NCI-H526 (cell line): ENCODE data around the gene RGS8.
A peak's percentile ranks its signal among the peaks of the same experiment; 100 is the strongest.

ENCODE experiments used
- DNase-seq, 2 experiments: peaks; one replicate each; lab custom pipeline; 2025; lab: John Stamatoyannopoulos, UW

RGS8 gene

DNA sequence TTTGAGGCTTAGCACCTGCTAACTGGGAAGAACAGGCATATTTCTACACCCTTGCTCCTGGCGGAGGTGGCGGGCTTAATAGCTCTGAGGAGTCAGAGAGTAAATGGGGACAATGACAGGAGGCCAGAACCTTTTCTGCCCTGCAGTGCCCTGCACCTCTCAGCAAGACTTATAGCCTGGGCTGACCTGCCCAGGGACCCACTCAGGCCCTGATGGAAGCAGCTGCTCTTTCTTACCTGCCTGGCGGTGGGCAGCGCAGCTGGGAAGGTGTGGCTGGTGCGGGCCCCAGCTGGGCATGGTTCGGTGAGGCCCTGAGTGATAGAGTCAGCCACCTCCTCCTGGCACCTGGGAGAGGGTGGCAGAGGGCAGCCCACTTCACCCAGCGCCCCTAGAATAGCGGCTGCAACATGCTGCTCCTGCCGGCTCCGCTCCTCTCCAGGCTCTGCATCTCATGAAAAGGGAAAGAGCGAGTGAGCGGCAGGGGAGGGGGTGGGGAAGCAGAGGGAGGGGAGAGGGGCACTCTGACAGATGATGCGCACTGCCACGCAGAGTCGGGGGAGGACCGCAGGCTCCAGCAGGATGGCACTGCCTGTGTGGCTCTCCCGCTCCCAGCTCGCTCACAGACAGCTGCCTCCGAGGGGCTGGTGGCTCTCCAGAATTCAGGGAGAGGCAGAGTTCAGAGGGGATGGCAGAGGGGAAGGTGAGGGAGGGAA lies at the start of gene RGS8:
RGS8 (minus strand) TSS at position 472 of the 713 bp plus-strand sequence. CDS start 14,938 bp downstream, outside the sequence.
- DNase-seq: no peak

DNA sequence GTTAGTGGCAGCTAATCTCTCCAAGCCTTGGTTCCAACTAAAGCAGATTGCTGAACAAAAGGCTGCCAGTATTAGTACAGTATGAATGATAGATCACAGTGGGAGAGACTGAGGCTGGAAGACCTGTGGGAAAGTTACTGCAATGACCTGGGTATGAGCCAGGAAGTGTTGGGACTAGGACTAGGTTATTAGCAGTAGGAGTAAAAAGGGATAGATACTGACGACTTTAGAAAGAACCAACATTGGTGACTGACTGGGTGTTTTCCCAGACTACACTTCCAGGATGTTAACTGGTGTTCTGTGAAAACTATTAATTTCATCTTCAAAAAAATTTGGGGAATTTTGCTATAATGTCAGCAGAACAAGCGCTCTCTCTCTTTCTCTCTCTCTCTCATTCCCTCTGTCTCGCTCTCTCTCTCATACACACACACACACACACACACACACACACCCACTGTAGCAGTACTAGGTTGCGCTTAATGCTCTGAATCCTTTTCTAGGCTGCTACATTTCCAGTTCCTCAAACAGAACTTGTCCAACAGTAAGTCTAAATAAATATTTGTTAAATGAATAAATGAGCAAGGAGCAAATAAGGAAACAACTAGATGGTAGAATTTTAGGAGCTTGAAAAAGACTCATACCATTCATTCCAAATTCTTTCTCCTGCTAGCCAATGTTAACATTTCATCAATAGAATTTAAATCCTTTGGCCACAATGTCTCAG lies 47.6 kb upstream of the RGS8 start:
- no peak for DNase-seq

DNA sequence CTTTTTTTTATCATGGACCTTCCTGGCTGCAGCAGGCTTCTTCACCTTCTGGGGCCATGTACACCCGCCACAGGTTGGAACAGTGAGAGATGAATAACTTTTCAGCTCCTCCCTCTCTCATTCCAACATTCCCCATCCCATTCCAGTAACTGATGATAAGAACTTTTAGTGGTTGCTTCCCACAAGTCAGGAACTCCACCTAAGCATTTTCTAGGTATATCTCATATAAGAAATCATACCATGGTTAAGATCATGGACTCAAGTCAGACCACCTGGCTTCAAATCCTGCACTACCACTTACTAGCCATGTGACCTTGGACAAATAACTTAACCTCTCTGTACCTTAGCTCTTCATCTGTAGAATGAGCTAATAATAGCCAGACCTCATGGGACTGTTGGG lies 42.5 kb upstream of the RGS8 start:
- DNase-seq: no peak

DNA sequence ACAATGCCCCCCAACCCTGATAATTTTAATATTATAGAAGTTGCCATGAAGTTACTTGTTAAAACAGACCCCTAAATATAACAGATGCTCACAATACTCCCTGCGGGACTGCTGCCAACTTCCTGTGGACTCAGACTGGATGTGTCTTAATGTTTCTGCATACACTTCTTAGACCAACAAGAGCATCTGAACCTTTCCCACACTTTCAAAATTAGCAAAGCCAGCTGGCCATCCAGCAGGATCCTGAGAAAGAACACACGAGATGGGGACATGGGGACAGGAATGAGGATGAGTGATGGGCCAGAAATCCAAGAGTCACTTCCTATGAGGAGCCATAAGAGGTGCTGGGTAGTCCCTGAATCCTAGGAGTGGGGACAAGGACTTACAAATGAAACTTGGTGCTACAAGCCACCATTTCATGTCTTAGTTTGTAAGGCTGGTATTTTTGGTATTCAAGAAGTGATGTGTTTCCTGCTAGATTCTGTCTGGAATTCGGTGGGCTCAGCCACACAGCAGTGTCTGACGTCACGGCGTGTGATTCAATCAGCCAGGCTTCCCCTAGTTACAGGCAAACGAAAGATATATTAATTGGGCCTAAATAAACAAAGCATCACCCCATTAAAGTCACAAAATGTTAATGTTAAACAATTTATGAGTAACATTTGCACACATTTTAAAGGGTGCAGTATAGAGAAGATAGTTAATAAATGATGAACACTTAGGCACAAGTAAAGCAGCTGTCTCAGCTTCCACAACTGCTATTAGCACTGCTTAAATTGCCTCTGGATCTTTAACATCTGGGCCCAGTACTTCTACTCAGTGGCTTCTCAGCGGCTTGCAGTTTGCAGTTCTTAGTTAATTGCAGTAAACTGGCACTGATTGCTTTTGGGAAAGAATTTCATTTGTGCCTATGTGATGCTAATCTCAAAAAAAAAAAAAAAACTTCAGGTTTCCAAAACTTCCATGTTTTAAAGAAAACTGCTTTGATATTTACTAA lies 41.2 kb upstream of the RGS8 start:
- DNase-seq: no peak

- no peak for DNase-seq
Measured at GRCh38 chr1:182724215-182724614, 39.8 kb upstream of the RGS8 start.

DNA sequence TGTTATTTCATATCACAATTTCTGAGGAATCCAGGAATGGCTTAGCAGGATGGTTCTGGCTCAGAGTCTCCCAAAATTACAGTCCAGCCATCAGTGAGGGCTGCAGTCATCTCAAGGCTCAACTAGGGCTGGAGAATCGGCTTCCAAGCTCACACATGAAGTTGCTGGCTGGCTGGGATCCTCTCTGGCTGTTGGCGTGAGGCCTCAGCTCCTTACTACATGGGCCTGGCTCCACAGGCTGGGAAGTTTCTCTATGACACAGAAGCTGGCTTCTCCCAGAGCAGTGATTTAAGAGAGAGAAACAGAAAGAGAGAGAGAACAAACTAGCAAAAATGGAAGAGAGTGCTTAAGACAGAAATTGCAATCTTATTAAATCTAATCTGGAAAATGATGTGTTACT lies 38.8 kb upstream of the RGS8 start:
- DNase-seq: no peak

DNA sequence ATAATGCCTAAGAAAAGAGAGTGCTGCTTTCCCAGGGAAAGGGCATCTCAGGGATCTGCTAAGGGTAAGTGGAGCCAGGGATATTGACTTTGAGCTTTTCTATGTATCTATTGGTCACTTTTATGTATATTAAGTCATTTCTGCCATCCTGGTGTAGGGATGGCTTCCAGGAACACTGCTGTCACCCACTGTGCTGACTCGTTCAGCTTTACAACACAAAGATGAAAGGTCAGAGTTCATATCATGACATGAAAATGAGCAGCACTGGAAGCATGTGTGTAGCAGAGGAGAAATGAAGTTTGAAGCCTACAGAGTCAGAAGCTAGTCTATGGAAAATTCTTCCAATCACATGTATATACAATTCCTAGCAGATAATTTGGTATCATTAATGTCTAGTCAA lies 37.1 kb upstream of the RGS8 start:
- DNase-seq: no peak

GRCh38 chr1:182720463-182720862 lies 36.1 kb upstream of the RGS8 start:
- peak in 1 of 2 experiments; percentile 31 for DNase-seq

DNA sequence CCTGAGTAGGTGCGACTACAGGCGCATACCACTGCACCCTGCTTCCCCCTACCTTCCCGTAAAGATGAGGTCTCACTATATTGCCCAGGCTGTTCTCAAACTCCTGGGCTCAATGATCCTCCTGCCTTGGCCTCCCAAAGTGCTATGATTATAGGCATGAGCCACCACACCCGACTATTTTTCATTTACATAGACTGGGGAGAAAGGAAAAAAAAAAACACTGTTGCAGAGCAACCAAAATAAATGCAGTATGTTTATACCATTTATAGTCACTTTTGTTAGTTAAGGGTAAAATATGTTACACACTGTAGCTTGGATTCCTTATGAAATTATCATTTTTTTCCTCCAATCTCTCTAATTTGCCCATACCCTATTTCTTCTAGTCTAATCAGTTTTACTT lies 35.2 kb upstream of the RGS8 start:
- DNase-seq: no peak

DNA sequence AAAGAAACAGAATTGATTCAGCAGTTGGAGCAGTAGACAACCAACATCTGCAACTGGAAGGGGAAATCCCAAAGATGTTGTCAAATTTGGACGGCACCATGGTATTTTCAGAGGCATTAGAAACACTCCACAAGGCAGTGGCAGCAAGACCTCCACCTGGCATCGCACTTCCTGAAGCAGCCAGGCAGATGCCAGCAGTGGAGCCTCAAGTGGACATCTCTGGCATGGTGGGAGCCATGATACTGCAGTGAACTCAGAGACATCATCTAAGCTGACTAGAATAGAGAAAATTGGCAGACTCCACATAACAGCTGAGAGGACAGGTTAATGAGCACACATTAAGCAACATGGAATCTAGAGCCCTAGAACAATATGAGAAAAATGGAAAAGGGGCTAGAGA lies 33.9 kb upstream of the RGS8 start:
- DNase-seq: peak in 1 of 2 experiments; percentile 28

DNA sequence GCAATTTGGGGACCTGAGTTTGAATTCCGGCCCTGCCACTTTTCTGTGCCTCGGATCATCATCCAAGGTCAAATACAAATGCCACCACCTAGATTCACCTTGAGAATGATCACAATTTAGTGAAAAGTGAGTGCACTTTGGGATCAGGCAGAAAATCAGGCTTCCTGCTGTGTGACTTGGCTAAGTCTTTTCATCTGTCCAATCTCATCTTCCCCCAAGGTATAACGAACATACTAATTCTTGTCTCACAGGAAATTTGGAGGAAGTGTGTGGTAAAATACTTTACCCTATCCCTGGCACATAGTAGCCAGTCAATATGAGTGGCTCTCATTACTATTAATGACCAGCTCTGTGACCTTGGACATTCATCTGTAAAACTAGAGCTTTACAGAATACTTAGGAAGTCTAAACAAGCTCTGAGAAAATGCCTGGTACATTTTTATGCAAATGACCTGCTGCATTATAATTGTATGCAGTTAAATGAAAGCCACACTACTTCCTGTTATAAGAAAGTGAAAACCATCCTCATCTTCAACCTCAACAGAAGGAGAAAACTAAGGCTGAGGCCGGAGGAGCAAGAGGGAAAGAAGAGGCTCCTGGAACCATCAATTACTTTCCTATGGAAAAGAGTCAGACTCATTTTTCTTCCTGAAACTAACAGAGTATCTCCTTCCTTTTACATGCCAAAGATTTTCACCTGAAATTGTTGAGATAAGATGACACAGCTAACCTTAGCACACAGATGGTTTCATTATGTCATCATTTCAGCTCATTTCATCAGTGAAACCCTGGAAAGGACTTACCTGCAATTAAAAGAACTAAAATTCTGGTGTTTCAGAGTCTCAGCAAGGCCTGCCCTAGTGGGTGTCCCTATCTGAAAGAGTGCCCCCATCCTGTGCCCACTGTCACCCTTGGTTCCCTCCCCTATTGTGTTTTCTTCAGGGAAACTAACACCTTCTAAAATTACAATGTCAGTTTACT lies 32.6 kb upstream of the RGS8 start:
- DNase-seq: peak; percentile 29 to 73

- no peak for DNase-seq
Measured at GRCh38 chr1:182715531-182715930, 31.1 kb upstream of the RGS8 start.

GRCh38 chr1:182714546-182714945 lies 30.2 kb upstream of the RGS8 start:
- no peak for DNase-seq

DNA sequence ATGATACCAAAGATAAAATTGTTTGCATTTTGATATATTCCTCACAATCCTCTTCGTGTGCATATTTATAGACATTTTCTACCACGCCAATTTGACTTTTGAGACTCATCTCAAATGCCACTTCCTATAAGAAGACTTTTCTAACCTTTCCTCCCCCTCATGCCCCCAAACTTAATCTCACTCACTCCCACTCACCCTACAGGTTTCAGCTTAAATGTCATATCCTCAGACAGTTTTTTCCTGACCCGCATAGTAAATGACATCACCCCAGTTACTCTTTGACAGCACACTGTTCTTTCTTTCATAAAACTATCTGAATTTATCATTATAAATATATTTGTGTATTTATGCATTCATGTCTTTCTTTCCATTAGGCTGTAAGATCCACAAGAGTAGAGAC lies 29.6 kb upstream of the RGS8 start:
- DNase-seq: no peak

DNA sequence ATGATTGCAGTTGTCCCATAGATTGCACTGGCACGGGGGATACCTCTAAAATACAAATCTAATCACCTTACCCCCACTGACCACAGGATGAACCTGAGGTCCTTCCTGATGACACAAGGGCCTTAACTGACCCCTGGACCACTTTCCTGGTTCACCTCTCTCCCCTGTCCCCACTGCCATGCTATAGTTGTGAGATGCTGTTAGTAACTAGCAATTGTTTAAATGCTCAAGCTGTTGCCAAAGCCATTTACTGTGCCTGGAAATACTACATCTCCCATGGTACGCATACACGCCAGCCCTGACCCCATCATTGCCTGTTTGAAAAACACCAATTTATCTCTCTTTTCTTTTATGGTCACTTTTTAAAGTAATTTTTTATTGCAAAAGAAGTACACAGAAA lies 29.1 kb upstream of the RGS8 start:
- no peak for DNase-seq

DNA sequence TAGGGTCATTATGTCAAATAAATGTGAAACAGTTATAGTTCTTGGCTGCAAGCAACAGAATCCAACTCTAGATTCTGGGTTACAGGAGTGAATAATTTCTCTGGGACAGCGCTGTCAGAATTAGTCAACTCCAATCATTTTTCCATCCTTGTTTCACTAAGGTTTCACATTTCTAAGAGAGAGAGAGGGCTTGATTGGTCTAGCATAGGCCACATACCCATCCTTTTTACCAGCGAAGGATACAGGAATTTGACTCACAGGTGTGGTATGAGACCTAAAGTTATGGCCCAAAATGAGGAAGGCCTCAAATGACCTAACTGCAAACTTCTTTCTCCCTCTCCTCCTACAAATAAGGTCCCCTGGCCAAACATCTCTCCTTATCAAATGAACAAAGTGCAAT lies 25.5 kb upstream of the RGS8 start:
- no peak for DNase-seq

GRCh38 chr1:182709225-182709764 lies 24.9 kb upstream of the RGS8 start:
- DNase-seq: no peak

- no peak for DNase-seq
Measured at GRCh38 chr1:182707122-182707521, 22.7 kb upstream of the RGS8 start.

- no peak for DNase-seq
Measured at GRCh38 chr1:182704677-182705076, 20.3 kb upstream of the RGS8 start.

- peak; percentile 95 to 96 for DNase-seq
Measured at GRCh38 chr1:182703539-182703938, 19.2 kb upstream of the RGS8 start.
